Midbrain (tissue), 1 donor: ENCODE data around the gene ASTL.

ENCODE experiments used
- DNase-seq: peaks from one replicate; lab custom pipeline; 2025; lab: John Stamatoyannopoulos, UW

The ASTL gene

DNA sequence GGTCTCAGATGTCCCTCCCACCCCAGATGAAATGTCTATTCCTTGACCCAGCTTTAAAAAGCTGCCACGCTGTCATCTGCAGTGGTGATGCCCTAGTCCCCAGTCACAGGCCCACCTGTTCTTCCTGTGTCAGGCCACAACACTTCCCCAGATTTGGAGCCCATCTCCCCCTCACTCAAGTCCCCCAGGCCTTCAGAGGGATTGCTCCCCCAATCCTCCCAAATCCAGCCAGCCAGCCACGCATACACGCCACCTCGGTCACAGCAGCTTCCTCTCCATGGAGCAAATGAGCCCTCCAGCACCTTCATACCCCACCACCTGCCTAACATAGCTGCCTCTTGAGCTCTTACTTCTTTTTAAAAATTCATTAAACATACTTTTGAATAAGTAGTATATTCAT lies 7.8 kb downstream of the ASTL start:
- DNase-seq: no peak

DNA sequence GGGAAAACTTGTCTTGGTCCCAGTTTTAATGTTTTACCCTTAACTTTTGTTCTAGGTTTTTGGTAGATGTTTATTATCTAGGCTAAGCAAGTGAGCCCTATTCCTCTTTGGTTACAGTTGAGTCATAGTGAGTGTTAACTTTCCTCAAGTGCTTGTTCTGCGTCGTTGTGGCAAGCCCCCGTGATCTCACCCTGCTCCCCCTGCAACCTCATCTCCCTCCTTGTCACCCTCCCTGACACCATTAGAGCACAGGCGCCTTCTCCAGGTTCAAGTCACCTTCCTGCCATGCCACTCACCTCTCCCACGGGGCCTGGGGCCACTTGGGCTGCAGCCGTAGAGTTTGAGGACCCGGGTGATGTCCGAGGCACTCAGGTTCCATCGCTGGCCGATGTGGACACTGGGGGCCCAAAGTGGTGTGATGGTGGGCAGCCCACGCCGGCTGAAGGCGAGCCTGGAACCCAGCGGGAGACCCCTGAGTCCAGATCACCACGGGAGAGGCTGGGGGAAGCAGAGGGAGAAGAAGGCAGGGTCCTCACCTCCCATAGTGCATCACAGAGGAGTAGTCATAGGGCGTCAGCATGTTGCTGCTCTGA lies 8.7 kb downstream of the ASTL start:
- DNase-seq: no peak

DNA sequence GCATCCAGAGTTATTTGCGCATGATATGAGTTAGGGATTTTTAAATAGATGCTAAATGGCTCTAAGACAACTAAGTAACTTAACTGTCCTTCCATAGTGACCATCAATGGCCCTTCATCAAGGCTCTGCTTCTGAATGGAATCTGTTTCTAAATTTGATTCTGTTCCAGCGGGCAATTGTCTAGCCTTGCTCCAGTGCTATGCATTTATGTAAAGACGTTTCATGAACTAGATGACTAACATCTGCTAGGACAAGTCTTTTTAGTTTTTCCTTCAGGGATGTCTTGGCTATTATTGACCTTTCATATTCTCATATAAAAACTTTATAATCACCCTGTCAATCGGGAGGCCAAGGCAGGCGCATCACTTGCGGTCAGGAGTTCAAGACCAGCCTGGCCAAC lies 9.8 kb downstream of the ASTL start:
- no peak for DNase-seq

DNA sequence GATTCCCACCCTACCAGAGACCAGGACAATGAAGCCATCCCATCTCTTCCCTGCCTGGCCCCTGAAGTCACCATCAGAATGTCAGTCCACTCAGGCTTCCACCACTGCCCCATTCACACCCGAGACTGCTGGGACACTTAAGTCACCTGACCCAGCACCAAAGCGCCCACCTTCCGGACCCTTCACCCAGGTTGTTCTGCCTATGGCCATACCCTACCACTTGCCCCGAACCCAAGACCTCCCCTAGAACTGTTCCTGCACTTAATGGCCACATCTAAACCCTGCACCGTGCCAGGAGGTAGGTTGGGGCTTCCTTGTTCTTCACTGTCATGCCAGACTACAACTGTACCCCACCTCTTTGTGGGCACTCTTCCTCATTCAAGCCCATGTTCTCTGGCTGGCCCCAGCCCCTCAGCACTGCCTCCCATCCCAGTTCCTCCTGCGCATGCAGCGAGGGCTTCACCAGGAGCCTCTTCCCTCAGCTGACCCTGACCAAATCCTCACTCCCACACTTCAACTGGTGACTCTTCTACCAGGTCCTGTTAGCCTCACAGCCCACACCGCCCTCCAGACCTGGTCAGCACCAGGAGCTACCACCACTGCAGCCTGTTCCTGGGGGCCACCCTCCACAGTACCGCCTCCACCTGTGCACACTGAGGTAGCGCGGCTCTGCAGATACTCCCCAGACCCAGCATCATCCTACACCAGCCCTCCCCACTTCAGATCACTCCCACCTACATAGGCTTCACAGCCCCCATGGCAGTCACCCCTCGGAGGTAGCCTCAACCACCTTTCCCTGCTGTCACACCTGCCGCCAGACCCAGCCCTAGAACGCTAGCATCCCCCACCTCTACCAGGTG lies 13.7 kb downstream of the ASTL start:
- no peak for DNase-seq

DNA sequence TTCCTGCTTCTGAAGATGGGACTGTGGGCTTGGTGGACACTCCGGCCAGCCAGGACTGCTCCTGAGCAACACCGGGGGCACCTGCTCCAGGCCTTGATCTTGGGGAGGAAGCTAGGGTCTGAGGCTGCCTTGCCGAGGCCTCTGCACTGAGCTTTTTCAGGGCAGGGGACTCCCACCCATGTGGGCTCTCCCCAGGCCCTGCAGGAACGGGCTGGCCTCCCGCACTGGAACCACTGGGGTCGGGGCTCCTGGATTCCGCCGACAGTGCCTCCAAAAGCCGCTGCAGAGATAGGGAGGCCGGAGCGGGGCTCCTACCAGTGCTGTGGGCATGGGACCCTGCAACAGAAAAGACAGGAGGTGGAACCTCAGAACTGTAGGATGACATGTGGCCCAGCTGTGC lies 14.4 kb downstream of the ASTL start:
- DNase-seq: no peak

DNA sequence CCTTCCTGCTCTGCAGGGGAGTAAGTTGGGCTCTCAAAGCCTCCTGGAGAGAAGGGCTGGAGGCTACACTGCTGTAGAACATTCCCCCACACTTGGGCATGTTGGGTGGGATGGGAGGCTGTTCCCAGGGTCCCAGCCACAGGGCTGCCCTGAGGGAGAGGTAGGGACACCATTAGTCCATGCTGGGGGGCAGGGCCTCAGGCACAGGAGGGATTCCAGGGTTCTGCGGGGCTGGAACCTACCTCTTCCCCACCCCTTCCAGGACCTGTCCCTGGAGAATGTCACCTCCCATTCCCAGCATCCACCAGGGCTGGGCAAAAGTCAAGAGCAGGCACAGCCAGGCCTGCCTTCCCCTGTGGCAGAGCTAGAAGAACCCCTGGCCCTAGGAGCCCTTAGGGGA lies 15.0 kb downstream of the ASTL start:
- DNase-seq: no peak

DNA sequence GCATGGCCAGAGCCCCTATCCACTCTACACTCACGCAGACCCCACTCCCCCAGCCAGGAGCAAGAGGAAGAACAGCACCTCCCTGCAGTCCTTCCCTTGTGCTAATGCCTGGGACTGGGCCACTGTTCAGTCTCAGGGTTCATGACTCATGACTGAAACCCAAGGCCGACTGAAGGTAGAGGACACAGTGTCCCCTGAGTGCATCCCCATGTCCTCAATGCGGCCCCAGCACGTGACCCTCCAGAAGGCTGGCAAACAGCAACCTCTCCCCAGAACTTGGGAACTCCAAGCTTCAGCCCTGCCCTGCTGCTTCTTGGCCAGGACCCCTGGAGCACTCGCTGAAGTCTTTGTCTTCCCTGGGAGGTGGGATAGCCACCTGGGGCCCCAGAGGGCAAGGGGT lies 15.9 kb downstream of the ASTL start:
- DNase-seq: no peak

DNA sequence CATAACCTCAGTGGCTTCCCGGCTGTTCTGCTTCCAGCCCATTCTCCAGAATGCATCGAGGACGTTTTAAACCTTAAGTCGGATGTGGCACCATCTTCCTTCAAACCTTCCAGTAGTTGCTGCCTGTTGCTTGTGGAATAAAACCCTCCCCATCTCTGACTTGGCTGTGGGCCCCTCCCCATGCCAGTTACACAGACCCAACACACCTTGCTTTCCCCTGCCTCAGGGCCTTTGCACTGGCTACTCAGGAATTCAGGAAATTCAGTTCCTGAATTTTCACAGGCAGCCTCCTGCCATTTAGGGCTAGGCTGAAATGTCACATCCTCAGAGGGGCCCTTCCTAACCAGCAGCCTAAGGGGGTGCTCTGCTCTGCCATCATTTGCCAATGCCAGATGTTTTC lies 16.9 kb downstream of the ASTL start:
- DNase-seq: no peak

DNA sequence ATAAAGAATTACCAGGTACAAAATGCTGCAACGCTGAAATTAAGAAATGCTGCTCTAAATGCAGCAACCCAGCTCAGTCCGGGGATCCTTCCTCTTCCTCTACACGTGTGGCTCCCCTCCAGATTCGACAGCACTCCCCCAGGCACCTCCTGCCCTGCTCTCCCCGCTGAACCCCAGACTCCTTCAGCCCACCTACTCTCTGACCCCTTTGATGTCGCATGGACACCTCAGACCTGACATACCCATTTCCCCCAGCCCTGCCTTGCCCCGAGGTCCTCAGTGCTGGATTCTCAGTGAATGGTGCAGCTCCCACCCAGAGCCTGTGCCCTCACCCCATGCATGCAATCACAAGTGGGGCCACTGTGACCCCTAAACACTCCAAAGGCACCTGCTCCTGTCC lies 17.3 kb downstream of the ASTL start:
- DNase-seq: no peak

DNA sequence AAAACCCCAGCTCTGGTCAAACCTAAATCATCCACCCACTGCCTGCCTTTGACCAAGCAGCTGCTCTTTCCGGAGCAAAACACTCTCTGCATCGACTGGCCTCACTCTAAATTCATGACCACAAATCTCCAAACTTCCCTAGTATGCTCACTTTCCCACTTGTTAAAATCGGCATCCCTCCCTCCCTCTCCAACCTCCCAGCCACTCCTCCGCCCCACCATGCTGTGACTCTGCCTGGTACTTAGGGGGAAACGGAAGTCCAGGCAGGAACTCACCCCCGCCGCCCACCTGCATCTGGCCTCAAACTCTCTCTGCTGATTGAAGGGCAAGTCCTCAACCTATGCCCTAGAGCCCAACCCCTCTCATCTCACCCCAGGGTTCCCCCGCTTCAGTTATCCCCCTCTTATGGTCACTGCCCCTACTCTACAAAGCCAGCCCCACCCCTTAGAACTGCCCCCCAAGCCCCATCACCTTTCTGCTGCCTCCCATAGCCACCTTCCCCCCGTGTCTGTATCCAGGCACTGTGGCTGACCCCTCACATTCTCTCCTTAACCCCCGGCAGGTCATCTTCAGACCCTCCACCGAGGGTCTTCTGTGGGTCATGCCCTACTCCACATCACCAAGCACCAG lies 18.1 kb downstream of the ASTL start:
- DNase-seq: no peak

DNA sequence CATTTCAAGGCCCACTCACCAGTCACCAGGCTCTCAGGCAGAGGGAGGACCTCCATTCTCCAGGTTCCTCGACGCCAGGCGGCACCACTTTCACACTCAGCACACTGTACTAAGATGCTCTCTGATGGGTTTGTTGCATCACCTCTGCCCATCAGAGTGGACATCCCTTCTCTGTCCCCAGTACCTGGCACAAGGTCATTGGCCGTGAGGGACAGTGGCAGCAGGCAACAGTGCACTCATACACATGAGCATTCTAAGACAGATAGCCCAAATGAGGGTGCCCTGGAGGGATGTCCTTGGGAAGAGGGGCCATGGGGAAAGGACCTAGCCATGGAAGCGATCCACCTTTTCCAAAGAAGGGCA lies 18.9 kb downstream of the ASTL start:
- no peak for DNase-seq

DNA sequence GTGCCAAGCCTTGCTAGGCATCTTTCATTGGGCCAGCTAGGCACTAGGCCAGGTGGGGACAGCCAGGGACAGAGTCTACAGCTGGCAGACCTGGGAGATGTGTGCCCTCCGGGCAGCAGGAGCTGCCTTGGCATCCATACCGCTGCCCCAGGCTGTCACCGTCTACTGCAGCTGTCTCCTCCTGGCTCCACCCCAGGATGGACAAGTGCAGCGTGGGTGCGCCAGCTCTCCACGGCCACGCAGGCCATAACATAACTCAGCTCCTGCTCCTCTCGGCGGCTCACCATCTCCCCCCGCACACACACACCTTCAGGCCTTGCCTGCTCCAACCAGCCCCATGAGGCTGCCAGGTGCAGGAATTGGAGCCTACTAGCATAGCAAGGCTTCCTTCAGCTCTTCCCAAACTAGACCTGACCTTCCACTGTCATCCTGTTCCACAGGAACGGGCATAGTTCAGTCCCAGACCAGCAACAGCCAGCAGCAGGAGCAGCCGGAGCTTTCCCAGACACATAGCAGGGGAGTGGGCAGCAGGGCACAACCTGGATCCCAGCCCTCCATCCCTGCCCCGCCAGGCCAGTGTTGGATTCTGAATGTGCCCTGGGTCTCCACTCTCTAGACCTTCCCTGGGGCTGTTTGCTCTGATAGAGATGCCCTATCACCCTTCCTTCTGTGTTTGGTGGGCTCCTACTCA lies 19.5 kb downstream of the ASTL start:
- no peak for DNase-seq

DNA sequence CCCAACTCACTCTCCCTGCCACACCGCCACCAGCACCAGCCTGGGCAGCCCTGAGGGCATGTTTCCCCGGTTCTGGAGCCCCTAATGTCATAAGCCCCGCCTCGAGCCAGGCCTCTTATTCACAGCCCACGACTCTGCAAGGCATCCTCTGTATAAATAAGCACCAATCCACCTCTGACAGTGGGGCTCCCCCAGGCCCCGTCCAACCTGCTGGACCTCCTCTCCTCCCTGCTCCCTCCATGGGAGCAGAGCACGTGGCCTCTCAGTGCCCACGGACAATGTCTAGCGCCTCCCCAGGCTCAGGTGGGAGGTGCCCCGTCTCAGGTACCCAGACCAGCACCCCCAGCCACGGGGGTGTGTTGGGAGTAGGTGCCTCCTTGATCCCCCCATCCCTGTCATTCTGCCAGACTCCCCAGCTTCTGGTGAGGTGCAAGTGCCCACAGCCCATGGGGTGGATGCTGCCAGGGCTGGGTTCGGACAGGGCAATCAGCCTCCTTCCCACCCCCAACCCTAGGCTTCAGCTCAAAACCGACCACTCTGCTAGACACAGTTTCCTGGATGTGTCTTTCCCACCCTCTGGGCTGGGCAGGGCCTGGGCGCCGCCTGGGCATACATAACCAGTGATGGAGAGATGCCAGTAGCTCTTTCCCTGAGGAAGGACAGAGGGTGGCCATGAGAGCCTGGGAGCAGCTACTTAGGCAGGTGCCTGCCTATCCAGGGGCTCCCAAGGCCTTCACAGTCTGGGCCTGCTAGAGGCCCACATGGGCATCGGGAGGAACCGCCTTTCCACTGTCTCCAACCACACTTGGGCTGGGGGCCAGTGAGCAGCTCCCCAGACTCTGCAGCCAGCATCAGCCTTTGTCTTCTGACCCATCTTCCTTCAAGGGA lies 20.4 kb downstream of the ASTL start:
- DNase-seq: no peak

DNA sequence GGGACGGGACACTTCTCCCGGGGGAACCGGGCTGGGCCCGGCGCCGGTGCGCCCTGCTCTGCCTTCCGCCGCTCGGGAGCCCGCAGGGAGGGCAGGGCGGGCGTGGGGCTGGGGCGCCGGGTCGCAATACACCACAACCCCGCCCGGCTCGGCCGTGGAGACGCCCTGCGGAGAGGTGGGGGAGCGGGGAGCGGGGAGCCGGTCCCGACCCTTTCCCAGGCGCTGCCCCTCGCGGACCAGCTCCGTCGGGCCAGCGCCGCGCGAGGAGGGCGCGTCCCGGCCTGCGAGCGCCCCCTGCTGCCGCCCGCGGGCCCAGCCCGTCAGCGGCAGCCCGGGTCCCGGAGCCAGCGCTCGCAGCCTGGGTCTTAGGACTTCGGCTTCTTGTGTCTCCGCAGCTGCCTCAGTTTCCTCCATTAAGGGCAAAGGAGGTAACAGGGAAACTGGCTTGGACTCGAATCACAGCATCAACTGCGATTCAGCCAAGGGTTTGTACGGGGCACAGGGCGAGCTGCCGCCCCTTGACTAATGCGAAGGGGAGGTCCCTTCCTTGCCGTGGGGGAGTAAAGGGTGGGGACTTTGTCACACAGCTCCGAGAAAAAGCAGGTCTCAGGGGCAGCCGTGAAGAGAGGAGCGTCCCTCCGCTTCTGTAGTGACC lies 21.3 kb downstream of the ASTL start:
- peak; percentile 49 for DNase-seq

DNA sequence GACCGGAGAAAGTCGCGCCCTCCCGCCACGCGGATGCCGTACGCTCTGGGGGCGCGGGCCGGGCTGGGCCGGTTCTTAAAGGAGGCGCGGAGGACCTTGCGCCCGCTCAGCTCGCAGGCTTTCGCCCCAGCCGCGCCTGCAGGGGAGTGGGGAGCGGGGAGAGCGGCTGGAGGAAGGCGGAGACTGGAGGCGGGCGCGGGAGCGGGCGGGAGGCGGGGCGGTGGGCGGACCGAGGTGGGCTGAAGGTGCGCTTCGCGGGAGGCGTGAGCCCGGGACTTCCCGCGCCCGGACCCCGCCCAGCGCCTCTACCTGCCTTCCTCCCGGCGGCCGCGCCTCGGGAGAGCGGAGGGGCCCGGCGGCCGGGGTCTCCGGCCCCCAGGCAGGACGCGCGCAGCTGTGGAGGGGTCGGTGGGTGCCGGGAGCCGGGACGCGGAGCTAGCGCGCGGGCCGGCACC lies 21.9 kb downstream of the ASTL start, which contains the start of gene ADRA2B:
TSS of gene ADRA2B (minus strand) at position 148 of the 455 bp plus-strand sequence. CDS start 422 bp downstream, outside the sequence.
- DNase-seq: no peak

DNA sequence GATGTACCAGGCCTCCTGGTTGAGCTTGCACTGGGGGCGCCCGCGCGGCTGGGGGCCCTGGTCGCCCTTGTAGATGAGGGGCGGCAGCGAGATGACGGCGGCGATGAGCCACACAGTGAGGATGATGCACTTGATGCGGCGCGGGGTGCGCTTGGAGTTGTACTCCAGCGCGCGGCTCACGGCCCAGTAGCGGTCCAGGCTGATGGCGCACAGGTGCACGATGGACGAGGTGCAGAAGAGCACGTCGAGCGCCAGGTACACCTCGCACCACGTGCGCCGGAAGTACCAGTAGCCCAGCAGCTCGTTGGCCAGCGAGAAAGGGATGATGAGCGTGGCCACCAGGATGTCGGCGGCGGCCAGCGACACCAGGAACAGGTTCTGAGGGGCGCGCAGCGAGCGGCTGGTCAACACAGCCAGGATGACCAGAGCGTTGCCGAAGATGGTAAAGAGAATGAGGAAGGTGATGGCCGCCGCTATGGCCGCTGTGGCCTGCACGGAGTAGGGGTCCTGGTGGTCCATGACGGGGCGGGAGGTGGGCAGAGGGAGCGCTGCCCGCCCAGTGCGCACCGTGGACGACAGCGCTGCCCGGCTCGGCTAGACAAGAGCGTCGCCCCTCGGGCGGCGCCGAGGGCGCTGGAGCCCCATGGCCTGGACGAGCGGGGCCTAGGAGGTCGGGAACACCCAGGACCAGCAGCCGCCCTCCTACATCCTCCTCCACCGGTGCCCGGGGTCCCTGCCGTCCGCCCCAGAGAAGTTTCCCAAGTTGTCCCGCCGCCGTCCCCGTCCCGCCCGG lies 22.5 kb downstream of the ASTL start:
- DNase-seq: no peak

DNA sequence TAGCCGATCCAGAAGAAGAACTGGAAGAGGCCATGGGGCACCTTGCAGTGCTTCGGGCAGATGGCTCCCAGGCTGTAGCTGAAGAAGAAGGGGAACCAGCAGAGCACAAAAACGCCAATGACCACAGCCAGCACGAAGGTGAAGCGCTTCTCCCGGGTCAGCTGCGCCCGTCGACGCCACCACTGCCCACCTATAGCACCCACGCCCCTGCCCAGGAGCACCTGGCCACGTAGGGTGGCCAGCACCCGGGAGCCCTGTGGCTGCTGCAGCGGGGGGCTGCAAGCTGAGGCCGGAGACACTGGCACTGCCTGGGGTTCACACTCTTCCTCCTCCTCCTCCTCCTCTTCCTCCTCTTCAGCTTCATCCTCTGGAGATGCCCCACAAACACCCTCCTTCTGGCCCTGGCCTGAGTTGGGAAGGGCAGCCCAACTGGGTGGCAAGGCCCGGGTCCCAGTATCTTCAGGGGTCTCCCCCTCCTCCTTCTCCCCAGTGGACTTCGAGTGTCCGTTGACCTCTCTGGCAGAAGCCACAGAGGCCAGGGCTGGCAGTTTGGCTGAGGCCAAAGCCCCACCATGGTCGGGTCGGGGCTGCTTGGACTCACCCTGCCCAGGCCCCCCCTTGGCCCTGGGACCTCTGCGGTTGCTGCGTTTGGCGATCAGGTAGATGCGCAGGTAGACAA lies 23.3 kb downstream of the ASTL start:
- no peak for DNase-seq

DNA sequence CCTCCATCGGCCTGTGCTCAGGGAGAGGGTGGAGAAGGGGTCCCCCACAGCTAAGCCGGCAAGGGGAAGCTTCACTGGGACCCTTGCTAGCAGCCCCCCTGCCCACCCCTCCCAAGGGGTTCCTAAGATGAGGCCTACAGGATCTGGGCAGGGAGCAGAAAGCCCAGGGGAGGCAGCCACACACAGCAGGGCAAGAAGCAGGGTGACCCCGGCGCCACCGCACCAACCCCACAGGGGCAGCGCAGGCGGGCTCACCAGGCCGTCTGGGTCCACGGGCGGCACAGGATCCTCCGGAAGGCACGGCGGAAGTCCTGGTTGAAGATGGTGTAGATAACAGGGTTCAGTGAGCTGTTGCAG lies 23.8 kb downstream of the ASTL start:
- no peak for DNase-seq

DNA sequence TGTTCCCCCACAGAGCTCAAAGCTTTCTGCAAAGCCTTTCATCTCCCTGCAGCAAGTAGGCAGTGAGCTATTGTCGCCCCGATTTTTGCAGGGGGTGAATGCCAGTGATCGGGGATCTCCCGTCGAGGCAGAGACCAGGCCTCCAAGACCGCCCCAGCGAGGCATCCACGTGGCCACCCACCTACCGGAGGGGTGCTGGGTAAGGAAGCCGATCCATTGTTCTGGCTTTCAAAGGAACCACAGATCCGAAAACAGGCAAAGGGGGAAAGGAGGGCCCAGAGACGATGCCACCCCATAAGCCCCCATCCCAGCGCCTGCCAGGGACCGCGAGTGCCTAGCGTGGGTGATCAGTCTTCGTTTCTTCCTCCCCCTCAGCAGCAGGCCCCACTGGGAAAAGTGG lies 24.4 kb downstream of the ASTL start:
- DNase-seq: no peak

DNA sequence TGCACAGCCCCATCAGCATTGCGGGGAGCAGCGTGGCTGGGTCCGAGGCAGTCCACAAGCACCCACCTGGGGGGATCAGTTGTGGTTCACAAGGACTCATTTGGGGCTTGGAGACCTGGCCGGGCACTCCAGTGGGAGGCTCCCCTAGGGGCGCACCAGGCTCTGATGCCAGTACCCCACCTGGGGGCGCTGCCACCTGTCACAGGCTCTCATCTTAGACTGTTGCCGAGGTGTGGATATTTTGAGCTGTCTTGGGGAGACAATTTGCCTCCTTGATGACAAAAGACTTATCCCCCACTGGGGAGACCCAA lies 25.0 kb downstream of the ASTL start:
- DNase-seq: no peak
